Stimulated activated memory B cell treated with anti-CD40 and anti-IgM and Interleukin-4, amounts not matched to agents 10 μg/mL and 1 μg/mL and 100 μg/mL, for 72 hours (primary cell): ENCODE measurements around the gene ADGRA1.
"Not testable (repeated sequence)": the region's sequence is repeated elsewhere in the genome, so short reads cannot be mapped to it uniquely, and the experiment has no call there.

ENCODE experiments used
- ATAC-seq: fragments of 150-1000 bp; cut with Tn5 transposase; 2 replicates; pipeline ENCODE4 v1.10.0; 2021
- H3K27ac Mint-ChIP-seq: one replicate; pipeline ENCODE4 v1.8.0; 2022; ENCODE audit warnings: mild to moderate bottlenecking, mixed read lengths
- H3K27me3 Mint-ChIP-seq: one replicate; pipeline ENCODE4 v1.8.0; 2022; ENCODE audit warnings: mixed read lengths
- H3K36me3 Mint-ChIP-seq: one replicate; pipeline ENCODE4 v1.8.0; 2022; ENCODE audit warnings: mixed read lengths
- H3K4me1 Mint-ChIP-seq: one replicate; pipeline ENCODE4 v1.8.0; 2022; ENCODE audit warnings: mixed read lengths
- H3K4me3 Mint-ChIP-seq: one replicate; pipeline ENCODE4 v1.8.0; 2022; ENCODE audit warnings: mild to moderate bottlenecking, moderate library complexity, mixed read lengths
- H3K9me3 Mint-ChIP-seq: one replicate; pipeline ENCODE4 v1.8.0; 2022; ENCODE audit warnings: mixed read lengths

Gene ADGRA1

DNA sequence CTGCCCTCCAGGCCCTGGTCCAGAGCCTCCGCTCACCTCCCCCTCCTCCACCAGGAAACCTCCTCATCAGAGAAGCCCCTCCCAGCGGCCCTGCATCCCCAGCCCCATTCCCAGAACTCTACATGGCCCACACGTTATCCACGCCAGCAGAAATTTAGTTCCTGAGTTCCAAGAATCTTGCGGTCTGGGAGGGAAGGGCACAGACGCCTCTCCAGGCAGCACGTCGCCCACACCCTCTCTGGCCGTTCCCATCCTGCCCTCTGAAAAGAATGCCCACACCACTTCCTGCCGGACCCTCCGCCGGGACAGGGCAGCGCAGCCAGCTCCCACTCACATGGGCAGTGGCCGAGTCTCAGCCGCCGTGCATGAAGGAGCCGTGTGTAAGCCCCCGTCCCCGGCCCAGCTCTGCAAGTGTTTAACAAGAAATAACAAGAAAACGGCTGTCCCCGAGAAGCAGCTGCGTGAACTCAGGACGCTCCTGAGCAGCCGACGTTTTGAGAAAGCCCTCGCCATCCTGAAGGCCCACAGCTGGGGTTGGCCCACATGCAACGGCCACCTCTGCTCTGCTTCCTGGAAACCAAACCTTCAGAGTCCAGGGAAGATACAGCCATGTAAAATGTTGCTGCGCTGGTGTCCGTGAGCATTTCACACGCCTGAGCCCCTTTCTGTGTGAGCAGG lies 17.4 kb downstream of the ADGRA1 start:
- Mint-ChIP-seq H3K4me1 (peaks cover 13% of the 10 kb centered on the region), H3K27me3 (peaks cover 34% of the 10 kb centered on the region), H3K36me3 (peaks cover 6% of the 10 kb centered on the region), H3K9me3 (peaks cover 24% of the 10 kb centered on the region), H3K4me3 (no peak overlapping the region), H3K27ac (no peak overlapping the region)
- ATAC-seq, result no peak

DNA sequence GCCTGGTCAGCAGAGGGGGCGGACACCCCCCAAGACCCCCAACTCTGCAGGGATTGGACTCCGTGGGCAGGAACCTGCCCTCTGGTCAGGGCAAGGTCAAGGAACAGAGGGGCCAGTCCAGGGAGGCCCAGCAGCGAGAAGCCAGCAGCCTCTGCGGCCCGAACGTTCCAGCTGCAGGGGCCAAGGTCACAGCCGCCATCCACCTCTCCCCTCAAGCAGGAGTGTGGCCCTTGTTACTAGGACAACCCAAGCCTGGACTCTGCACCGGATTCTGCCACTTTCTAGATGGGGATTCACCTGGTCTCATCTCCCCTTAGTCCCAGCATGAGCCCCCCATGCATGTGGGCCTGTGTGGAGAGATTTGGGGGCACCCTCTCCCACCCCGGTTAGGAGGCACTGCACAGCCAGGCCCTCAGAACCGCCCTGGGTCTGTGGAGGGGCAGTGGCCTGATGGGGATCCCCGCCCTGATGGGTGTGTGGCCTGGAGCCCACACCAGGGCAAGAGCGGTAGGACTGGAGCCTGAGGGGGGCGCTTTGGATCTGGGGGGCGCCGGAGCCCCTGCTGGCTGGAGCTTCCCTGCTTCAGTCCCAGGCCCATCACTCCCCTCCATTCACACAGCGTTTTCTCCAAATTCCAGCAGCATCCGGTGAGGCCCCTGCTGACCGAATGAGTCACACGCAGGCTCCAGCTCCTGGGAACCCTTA lies 18.1 kb downstream of the ADGRA1 start:
- H3K27me3 Mint-ChIP-seq, result peaks cover 26% of the 10 kb centered on the region
- H3K4me3 Mint-ChIP-seq, result no peak overlapping the region
- H3K27ac Mint-ChIP-seq, result no peak overlapping the region
- ATAC-seq, result no peak
- peaks cover 10% of the 10 kb centered on the region for H3K4me1 Mint-ChIP-seq
- peaks cover 24% of the 10 kb centered on the region for H3K9me3 Mint-ChIP-seq
- H3K36me3 Mint-ChIP-seq, result peaks cover 6% of the 10 kb centered on the region

DNA sequence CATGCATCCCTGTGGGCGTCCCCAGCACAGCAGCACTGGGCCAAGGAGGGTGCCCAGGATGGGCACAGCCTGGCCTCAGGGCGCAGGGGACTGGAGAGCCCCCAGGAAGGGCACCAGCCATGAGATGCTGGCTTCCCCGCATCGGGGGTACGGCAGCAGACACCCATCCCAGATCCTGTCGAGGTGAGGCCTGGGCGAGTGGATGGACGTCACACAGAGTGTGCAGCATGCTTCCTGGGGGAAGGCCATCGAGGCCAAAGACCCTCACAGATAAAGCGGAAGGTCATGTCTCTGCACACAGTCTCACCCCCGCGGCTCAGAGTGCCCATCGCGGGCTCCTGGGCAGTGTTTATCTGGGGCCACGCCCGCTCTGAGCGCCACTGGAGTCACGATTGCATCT lies 18.8 kb downstream of the ADGRA1 start:
- no peak overlapping the region for H3K4me3 Mint-ChIP-seq
- ATAC-seq, result no peak
- H3K27me3 Mint-ChIP-seq, result peaks cover 23% of the 10 kb centered on the region

DNA sequence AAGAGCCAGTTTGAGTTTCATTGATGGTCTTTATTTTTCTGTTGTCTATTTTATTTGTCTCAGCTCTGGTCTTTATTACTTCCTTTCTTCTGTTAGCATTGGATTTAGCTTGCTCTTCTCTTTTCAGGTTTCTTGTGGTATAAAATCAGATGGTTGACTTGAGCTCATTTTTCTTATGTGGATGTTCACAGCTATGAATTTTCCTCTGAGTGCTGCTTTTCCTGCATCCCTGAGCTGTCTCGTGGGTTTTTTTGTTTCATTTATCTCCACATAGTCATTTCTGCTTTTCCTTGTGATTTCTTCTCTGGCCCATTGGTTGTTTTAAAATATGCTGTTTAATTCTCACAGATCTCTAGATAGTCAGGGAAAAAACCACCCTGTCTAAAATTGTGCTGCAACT lies 19.7 kb downstream of the ADGRA1 start:
- Mint-ChIP-seq H3K9me3 (peaks cover 24% of the 10 kb centered on the region), H3K4me3 (no peak overlapping the region), H3K27me3 (peaks cover 24% of the 10 kb centered on the region), H3K27ac (no peak overlapping the region), H3K4me1 (no peaks in the 10 kb centered on the region), H3K36me3 (peaks cover 6% of the 10 kb centered on the region)
- no peak for ATAC-seq

More for the DNA sequence above, 18.8 kb downstream of the ADGRA1 start:
- Mint-ChIP-seq H3K9me3 (peaks cover 24% of the 10 kb centered on the region), H3K36me3 (peaks cover 6% of the 10 kb centered on the region), H3K27ac (no peak overlapping the region), H3K4me1 (peaks cover 4% of the 10 kb centered on the region)

DNA sequence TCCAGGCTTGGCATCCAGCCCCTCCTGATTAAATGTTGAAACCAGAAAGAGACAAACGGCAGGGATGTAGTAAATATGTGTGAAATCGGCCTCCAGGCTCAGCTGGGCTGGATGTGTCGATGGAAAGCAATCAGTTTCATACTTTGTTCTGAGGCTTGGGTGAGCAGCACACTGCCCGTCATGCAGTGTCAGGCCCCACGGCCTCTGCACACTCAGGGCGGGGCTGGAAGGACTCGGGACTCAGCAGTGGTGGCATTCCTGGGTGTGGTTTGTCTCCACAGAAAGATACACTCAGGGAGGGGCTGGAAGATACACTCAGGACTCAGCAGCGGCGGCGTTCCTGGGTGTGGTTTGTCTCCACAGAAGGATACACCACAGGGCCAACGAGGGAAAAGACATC lies 22.0 kb downstream of the ADGRA1 start:
- Mint-ChIP-seq H3K27me3 (peaks cover 27% of the 10 kb centered on the region), H3K4me3 (no peak overlapping the region), H3K9me3 (peaks cover 24% of the 10 kb centered on the region), H3K4me1 (no peaks in the 10 kb centered on the region), H3K27ac (no peak overlapping the region), H3K36me3 (peaks cover 6% of the 10 kb centered on the region)
- no peak for ATAC-seq

DNA sequence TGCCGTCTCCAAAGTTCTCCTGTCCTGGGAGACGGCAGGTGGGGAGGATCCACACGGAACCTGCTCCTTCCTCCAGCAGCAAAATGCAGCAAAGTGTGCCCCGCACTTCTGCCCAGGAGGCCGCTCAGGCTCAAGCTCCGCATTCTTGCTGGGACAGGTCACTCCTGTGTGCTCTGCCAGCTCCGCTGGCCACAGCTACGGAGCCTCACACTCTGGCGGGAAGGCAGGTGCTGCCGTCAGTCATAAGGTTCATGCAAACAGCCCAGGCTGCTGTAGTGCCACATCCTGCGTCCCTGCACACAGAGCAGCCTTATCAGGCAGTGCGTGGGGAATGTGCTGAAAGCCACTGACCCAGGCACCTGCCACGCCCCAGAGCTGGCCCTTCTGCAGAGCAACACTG lies 22.4 kb downstream of the ADGRA1 start:
- H3K9me3 Mint-ChIP-seq, result peaks cover 24% of the 10 kb centered on the region
- peaks cover 6% of the 10 kb centered on the region for H3K36me3 Mint-ChIP-seq
- no peak overlapping the region for H3K27ac Mint-ChIP-seq

DNA sequence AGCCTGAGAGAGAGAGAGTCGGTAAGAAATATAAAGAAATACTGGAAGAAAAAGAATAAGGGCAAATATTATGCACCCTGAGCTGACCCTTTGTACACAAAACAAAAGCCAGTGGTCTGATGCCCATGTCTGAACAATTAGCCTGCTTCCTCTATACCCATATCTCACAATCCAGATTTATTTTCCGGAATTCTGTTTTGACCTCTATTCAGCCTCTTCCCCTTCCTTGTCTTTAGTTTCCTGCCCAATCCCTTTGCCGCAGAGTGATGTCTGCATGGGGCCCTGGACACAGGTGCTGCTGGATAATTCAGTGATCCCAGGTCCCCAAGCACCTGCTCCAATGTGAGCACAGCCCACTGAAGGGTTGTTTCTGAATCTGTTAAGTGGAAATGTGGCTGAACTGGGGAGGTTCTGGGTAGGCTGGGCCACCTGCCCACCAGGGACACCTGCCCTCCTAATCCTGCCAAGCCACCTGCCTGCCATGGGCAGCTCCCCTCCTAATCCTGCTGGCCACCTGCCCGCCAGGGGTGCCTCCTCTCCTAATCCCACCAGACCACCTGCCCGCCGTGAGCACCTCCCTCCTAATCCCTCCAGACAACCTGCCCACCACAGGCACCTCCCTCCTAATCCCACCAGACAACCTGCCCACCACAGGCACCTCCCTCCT lies 23.0 kb downstream of the ADGRA1 start:
- no peak for ATAC-seq
- Mint-ChIP-seq H3K27ac (no peak overlapping the region), H3K4me3 (no peak overlapping the region), H3K36me3 (peaks cover 6% of the 10 kb centered on the region), H3K4me1 (no peaks in the 10 kb centered on the region), H3K9me3 (peaks cover 24% of the 10 kb centered on the region), H3K27me3 (peaks cover 19% of the 10 kb centered on the region)

More for the DNA sequence above, 22.4 kb downstream of the ADGRA1 start:
- no peaks in the 10 kb centered on the region for H3K4me1 Mint-ChIP-seq
- peaks cover 23% of the 10 kb centered on the region for H3K27me3 Mint-ChIP-seq
- no peak for ATAC-seq
- no peak overlapping the region for H3K4me3 Mint-ChIP-seq

DNA sequence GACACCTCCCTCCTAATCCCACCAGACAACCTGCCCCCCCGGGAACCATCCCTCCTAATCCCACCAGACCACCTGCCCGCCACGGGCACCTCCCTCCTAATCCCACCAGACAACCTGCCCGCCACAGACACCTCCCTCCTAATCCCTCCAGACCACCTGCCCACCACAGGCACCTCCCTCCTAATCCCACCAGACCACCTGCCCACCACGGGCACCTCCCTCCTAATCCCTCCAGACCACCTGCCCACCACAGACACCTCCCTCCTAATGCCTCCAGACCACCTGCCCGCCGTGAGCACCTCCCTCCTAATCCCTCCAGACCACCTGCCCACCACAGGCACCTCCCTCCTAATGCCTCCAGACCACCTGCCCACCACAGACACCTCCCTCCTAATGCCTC lies 23.9 kb downstream of the ADGRA1 start:
- H3K27me3 Mint-ChIP-seq, result peaks cover 19% of the 10 kb centered on the region
- not testable (repeated sequence) for H3K36me3 Mint-ChIP-seq, H3K4me3 Mint-ChIP-seq

DNA sequence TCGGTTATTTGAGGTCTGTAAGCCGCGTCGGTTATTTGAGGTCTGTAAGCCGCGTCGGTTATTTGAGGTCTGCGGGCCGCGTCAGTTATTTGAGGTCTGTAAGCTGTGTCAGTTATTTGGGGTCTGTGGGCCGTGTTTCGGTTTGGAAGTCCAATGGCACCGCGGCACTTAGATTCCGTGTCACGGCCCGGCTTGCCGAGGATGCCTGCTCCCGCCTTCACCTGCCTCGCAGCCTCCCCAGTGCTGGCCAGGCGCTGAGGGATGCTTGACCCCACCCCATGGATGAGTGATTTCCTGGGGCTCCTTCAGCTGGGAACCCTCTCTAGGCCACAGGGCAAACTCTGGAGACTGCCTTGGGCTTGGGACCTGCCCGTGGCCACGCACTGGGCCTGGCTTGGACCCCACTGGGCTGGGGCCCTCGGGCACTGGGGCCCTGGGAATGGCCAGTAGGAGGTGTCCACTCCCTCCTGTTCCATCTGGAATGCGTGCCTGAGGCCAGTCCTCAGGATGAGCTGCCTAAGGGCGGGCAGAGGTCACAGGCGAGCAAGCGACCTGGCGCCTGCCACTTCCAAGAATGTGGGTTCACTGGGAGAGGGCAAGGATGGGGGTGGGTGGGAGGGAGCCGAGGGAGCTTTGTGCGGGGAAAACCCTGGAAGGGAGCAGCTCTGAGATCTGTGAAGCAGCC lies 25.6 kb downstream of the ADGRA1 start:
- H3K4me1 Mint-ChIP-seq, result no peaks in the 10 kb centered on the region
- H3K9me3 Mint-ChIP-seq, result peaks cover 16% of the 10 kb centered on the region
- no peak overlapping the region for H3K27ac Mint-ChIP-seq
- H3K4me3 Mint-ChIP-seq, result no peak overlapping the region
- H3K27me3 Mint-ChIP-seq, result peaks cover 19% of the 10 kb centered on the region
- peaks cover 6% of the 10 kb centered on the region for H3K36me3 Mint-ChIP-seq
- no peak for ATAC-seq

More for the DNA sequence above, 23.9 kb downstream of the ADGRA1 start:
- H3K4me1 Mint-ChIP-seq, H3K27ac Mint-ChIP-seq, ATAC-seq: not testable (repeated sequence)
- H3K9me3 Mint-ChIP-seq, result peaks cover 24% of the 10 kb centered on the region

DNA sequence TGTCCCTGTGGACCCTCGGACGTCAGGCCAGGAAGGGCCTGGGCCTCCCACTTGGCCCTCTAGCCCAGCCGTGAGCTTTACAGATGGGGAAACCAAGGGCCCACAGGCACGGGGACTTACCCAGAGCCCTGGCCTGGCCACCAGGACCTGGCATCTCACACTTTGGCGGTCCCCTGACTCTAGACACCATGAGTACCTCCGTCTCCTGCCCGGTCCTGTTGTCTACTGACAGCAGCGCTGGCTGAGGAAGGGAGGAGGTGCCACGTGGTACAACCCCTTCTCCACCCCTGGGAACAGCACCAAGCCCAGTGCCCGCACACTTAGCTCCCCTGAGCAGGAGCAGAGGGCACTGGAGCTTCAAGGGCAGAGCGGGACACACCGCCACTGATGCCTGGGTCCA lies 26.1 kb downstream of the ADGRA1 start:
- Mint-ChIP-seq H3K27me3 (peaks cover 19% of the 10 kb centered on the region), H3K36me3 (peaks cover 6% of the 10 kb centered on the region), H3K9me3 (peaks cover 15% of the 10 kb centered on the region), H3K4me3 (no peak overlapping the region), H3K4me1 (no peaks in the 10 kb centered on the region), H3K27ac (no peak overlapping the region)
- ATAC-seq, result no peak

DNA sequence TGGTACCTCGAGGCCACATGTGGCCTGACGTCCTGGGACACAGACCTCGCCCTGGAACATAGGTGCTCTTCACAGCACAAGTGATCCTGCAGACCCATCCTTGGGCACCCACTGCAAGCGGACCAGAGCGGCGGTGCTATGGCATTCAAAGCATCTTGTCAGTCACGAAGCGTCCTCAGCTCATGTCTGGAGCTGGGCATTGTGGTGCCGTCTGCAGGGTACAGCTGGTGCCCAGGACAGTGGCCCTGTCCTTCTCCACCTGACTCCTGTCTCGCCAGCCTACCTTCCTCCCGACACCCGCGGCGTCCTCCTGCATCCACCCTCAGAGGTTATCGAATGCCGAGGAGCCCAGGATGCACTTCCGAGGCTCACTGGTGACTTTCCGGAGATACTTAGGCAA lies 26.5 kb downstream of the ADGRA1 start:
- Mint-ChIP-seq H3K36me3 (peaks cover 4% of the 10 kb centered on the region), H3K27ac (no peak overlapping the region), H3K27me3 (peaks cover 19% of the 10 kb centered on the region), H3K9me3 (peaks cover 13% of the 10 kb centered on the region), H3K4me3 (no peak overlapping the region), H3K4me1 (no peaks in the 10 kb centered on the region)
- no peak for ATAC-seq

DNA sequence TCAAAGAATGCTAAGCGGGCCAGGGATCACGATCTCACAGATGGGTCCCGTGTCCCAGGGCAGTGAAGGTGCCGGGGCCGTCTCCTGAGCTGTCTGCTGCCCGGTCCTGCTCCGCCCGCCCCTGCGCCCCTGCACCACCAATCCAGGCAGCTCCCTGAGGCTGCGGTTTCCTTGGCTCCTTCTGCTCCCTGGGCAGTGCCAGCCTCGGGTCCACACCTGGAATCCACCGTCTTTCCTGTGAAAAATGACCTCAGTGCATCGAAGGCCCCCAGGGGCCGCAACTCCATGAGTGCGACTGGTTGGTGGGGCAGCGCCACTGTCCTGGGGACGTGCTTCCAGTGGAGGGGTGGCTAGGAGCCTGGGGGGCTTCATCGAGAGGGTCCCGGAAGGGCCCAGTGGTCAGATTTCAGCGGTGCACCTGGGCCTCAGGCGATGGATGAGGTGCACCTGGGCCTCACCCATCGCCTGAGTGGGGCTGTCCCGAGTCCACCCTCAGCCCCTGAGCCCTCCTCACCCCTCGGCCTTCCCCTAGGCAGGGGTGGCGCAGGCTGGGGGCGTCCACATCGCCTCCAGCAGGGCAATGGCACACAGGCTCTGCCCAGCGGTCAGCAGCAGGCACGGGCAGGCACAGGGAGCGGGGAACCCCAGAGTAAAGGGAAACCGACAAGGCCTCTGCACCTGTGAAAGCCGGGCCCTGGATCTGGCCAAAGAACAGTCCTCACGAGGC lies 27.2 kb downstream of the ADGRA1 start:
- no peaks in the 10 kb centered on the region for H3K4me1 Mint-ChIP-seq
- H3K27me3 Mint-ChIP-seq, result peaks cover 19% of the 10 kb centered on the region
- H3K4me3 Mint-ChIP-seq, result no peak overlapping the region
- peak; percentile 21 for ATAC-seq
- no peaks in the 10 kb centered on the region for H3K36me3 Mint-ChIP-seq
- no peak overlapping the region for H3K27ac Mint-ChIP-seq
- peaks cover 10% of the 10 kb centered on the region for H3K9me3 Mint-ChIP-seq

DNA sequence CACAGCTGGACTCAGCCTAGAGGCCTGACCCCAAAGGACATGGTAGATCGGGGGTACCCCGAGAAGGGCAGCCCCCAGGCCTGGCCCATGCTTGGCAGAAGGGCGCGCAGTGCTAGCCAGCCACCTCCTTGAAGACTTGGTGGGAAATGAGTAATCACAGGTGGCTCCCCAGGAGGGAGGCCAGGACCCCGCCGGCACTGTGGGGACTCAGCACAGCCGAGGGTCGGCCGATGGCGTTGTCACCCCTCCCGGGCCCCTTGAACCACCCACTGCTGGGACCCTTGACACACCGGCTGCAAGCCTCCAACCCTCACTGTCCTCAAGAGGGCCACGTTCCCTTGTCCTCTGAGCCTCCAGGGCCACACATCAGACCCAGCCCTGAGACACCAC lies 27.7 kb downstream of the ADGRA1 start:
- ATAC-seq, result peak; percentile 20
- H3K36me3 Mint-ChIP-seq, result no peaks in the 10 kb centered on the region
- H3K4me1 Mint-ChIP-seq, result no peaks in the 10 kb centered on the region
- peaks cover 19% of the 10 kb centered on the region for H3K27me3 Mint-ChIP-seq
- H3K4me3 Mint-ChIP-seq, result no peak overlapping the region
- H3K9me3 Mint-ChIP-seq, result peaks cover 10% of the 10 kb centered on the region
- H3K27ac Mint-ChIP-seq, result no peak overlapping the region

DNA sequence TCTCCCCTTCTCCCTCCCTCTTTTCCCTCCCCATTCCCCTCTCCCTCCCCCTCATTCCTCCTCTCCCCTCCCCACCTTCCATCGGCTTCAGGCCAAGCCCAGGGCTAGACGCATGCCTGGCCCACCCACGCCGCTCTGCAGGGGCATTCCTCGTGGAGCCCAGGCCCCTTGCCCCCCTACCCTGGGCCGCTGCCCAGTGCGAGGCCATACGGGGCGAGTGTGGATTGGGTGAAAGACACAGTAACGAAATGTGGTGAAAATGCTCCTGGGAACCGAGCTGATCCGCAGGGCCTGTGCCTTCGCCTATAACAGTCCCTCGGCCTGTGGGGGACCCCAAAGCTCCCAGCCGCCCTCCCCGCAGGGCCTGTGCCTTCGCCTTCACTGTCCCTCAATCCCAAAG lies 28.3 kb downstream of the ADGRA1 start:
- H3K27ac Mint-ChIP-seq, result no peak overlapping the region
- no peaks in the 10 kb centered on the region for H3K4me1 Mint-ChIP-seq
- H3K4me3 Mint-ChIP-seq, result no peak overlapping the region
- no peaks in the 10 kb centered on the region for H3K36me3 Mint-ChIP-seq
- H3K27me3 Mint-ChIP-seq, result peaks cover 19% of the 10 kb centered on the region
- peak; percentile 34 for ATAC-seq
- peaks cover 10% of the 10 kb centered on the region for H3K9me3 Mint-ChIP-seq

DNA sequence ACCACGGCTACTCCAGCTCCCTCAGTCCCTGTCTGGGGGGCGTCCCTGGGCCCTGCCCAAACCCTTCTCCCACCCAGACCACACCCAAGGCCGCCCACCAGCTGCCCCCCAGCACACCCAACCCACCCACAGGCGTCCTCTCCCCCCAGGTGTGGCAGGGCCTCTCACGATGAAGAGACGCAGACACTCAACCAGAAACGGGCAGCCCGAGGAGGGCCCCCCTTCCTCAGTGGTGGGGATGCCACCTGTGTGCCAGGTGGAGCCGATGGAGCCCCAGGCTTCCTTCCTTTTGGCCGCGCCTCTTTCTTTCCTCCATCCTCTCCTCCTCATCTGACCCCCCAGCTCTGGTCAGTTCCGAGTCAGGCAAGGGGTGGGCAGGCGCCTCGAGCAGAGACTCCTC lies 28.7 kb downstream of the ADGRA1 start:
- Mint-ChIP-seq H3K27me3 (peaks cover 16% of the 10 kb centered on the region), H3K27ac (no peak overlapping the region), H3K36me3 (no peaks in the 10 kb centered on the region), H3K4me1 (no peaks in the 10 kb centered on the region), H3K4me3 (no peak overlapping the region), H3K9me3 (peaks cover 10% of the 10 kb centered on the region)
- ATAC-seq, result no peak
